Left kidney (tissue), 2 donors: ENCODE measurements around the gene DNAJC2. TPM values are rescaled to one million over a fixed set of nuclear protein-coding genes. Genes with fewer than 3 reads are reported as not detected.
"Not testable (repeated sequence)": the region's sequence is repeated elsewhere in the genome, so short reads cannot be mapped to it uniquely, and the experiment has no call there.

Source experiments
- DNase-seq: peaks from one replicate; pipeline ENCODE4 v3.0.0-alpha.2; 2013
- polyA plus RNA-seq: library from polyadenylated mRNA; unstranded; fragments of 120-200 nt; gene quantifications from one replicate; pipeline ENCODE4 v1.2.1, GENCODE V29; 2013; ENCODE audit not compliant: insufficient read length

The DNAJC2 gene
- polyA plus RNA-seq, 1 donor = 55.2 TPM

DNA sequence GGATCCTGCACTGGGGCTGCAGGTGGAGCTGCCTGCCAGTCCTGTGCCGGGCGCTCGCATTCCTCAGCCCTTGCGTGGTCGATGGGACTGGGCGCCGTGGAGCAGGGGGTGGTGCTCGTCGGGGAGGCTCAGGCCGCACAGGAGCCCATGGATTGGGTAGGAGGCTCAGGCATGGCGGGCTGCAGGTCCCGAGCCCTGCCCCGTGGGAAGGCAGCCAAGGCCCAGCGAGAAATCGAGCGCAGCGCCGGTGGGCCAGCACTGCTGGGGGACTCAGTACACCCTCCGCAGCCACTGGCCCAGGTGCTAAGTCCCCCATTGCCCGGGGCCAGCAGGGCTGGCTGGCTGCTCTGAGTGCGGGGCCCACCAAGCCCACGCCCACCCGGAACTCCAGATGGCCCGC lies 69.7 kb downstream of the DNAJC2 start:
- DNase-seq = not testable (repeated sequence)

DNA sequence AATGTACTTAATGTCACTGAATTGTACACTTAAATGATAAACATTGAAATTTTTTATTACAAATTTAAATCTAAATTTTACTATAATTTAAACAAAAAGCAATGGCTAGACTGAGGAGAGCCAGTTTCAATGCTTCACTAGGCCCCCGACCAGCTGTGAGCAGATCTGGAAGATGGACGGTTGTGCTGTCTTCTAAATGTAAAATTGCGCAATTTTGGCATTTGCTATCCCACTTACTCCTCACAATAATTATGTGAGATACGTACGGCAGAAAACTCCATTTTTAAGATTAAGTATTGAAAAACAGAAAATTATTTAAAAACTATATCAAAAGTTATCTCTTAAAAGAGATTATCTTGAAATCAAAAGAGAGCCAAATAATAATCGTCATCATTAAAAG lies 71.2 kb downstream of the DNAJC2 start:
- not testable (repeated sequence) for DNase-seq

DNA sequence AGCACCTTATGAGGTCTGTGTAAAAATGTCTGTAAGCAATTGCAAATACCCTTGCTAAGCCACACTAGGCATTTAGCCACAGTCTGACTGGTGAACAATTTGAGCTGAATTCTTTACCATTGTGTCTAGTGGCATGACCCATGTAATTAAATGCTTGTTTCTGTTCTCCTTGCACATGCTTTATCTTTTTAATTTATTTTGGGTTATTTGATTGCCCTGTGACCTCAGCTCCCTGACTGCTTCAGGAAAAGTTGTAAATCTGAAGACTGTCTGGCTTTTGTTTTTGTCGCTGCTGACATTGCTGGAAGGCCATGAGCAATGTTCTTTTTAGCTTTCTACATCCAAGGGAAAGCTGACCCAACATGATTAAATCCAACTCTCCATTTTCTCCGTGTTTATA lies 78.3 kb downstream of the DNAJC2 start:
- not testable (repeated sequence) for DNase-seq

DNA sequence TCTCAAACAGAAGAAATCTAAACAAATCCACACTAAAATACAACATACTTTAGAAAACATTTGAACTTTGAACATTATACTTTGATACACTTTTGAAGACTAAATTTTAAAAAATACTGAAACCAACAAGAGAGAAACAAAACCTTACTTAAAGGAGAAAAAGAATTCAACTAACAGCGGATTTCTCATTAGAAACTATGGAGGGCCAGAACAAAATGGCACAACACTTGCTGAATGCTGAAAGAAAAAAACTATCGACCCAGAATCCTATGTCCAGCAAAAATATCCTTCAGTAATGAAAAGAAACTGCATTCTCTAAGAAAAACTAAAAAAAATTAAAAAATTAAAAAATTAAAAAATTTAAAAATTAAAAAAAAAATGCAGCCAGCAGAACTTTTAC lies 80.5 kb downstream of the DNAJC2 start:
- not testable (repeated sequence) for DNase-seq

Other genes starting within 250 kb of the DNAJC2 start
- gene NAPEPLD, start 195.7 kb downstream of the DNAJC2 start, polyA plus RNA-seq = 52.8 TPM
- 119 TPM for gene PMPCB, start 47.3 kb downstream of the DNAJC2 start, polyA plus RNA-seq
- gene PSMC2, start 2.9 kb upstream of the DNAJC2 start, polyA plus RNA-seq = 117 TPM
- gene SLC26A5, start 101.4 kb upstream of the DNAJC2 start, polyA plus RNA-seq = 0.75 TPM